Upper lobe of left lung (tissue), 6 donors: ENCODE results near the gene CNTN6. TPM values are rescaled to one million over a fixed set of nuclear protein-coding genes. Genes with fewer than 3 reads are reported as not detected.
"Not testable (repeated sequence)": the region's sequence is repeated elsewhere in the genome, so short reads cannot be mapped to it uniquely, and the experiment has no call there.

ENCODE experiments used
- ATAC-seq, 2 donors: fragments of 200-7000 bp; cut with Tn5 transposase; one replicate each; pipeline ENCODE4 v1.9.1; 2022; ENCODE audit warnings: mild to moderate bottlenecking in 2 of 2, moderate library complexity in 2 of 2; ENCODE audit not compliant: low FRiP score in 2 of 2
- DNase-seq, 2 donors: peaks; one replicate each; pipeline ENCODE4 v3.0.0-alpha.2; 2019 to 2020
- H3K27ac ChIP-seq, 4 donors: fragments of 200-600 bp; sonication (generic); one replicate each; pipeline ENCODE4 v1.5.1; 2016 to 2019
- H3K27me3 ChIP-seq, 4 donors: fragments of 200-600 bp; sonication (generic); one replicate each; pipeline ENCODE4 v1.5.1; 2017 to 2019
- H3K36me3 ChIP-seq, 4 donors: fragments of 200-600 bp; sonication (generic); one replicate each; pipeline ENCODE4 v1.5.1; 2016 to 2019
- H3K4me1 ChIP-seq, 4 donors: fragments of 200-600 bp; sonication (generic); one replicate each; pipeline ENCODE4 v1.5.1; 2018 to 2019
- H3K4me3 ChIP-seq, 4 donors: fragments of 200-600 bp; sonication (generic); one replicate each; pipeline ENCODE4 v1.5.1; 2017 to 2019; ENCODE audit warnings: mild to moderate bottlenecking in 2 of 4, moderate library complexity in 1 of 4
- H3K9me3 ChIP-seq, 4 donors: fragments of 200-600 bp; sonication (generic); one replicate each; pipeline ENCODE4 v1.5.1; 2018 to 2019
- CTCF ChIP-seq, 6 experiments: fragments of 450-650 bp in 4 of 6; fragments of 200-600 bp in 2 of 6; sonication (generic) in 2 of 6; IDR thresholded peaks; one replicate each; pipeline ENCODE4 v1.5.1; 2016 to 2019; ENCODE audit warnings: antibody characterized with exemption in 6 of 6
- EP300 ChIP-seq, 4 donors: sonication (generic); formaldehyde crosslinking; IDR thresholded peaks; one replicate each; pipeline ENCODE4 v1.5.1; 2017; ENCODE audit warnings: antibody characterized with exemption in 4 of 4, control low read depth in 2 of 4
- POLR2A ChIP-seq, 4 donors: fragments of 450-650 bp; IDR thresholded peaks; one replicate each; pipeline ENCODE4 v1.5.1; 2016 to 2017; ENCODE audit warnings: antibody characterized with exemption in 4 of 4, mild to moderate bottlenecking in 2 of 4
- POLR2AphosphoS5 ChIP-seq, 2 donors: sonication (generic); formaldehyde crosslinking; IDR thresholded peaks; one replicate each; pipeline ENCODE4 v1.5.1; 2017; ENCODE audit warnings: antibody characterized with exemption in 2 of 2
- WGBS, 2 donors: methylation state at CpG; one replicate each; pipeline ENCODE4 v1.1.5; 2017 to 2018; 5-methylcytosine and 5-hydroxymethylcytosine counted together
- total RNA-seq, 6 donors: library from RNA; depleted of rRNA in 4 of 6; stranded (reverse); fragments of >200 nt in 4 of 6; gene quantifications; one replicate each; pipeline versions ENCODE4 v1.1.0 to v1.2.1, GENCODE V29; 2016 to 2021
- donor health status: DM: no; HTN: no; CAD: no; lungs with moderate emphysema.
- donor health status: DM: no; HTN: yes; CAD: no; lungs with severe emphysema.

CNTN6 gene
- total RNA-seq, 6 donors from 2014 or later = 5.6 to 29.3 (median 9.6) TPM

GRCh38 chr3:1374471-1374870 is 281.6 kb downstream of the CNTN6 start:
- ATAC-seq (no peak), DNase-seq (no peak)
- no peaks in the 10 kb centered on the region for H3K4me1 ChIP-seq
- no peak overlapping the region for H3K27ac ChIP-seq
- TF ChIP-seq EP300 (IDR thresholded peaks at IDR 0.05) (no peak), POLR2AphosphoS5 (IDR thresholded peaks at IDR 0.05) (no peak)
- no peaks in the 10 kb centered on the region for H3K27me3 ChIP-seq
- H3K9me3 ChIP-seq = no peaks in the 10 kb centered on the region
- WGBS, 2 donors = 67 to 74% methylated on average over 2 of the region's 2 CpGs
- no peaks in the 10 kb centered on the region for H3K36me3 ChIP-seq
- H3K4me3 ChIP-seq = no peak overlapping the region

DNA sequence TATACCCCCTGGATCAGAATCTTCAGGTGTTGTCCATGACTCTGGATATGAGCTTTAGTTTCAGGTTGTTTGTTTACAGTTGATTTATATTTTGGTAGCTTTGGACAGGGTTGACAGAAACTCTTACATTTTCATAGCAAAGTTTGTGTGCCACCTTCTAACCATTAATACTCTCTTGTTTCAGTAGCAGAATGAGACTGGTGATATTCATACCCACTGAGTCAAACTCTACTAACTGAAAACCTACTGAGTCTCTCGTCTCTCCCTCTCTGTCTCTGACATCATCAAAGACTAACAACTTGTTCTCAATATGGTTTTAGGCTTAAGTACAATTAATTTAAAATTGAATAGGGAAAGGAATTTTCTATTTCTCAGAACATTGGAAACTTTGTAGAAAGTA is 282.3 kb downstream of the CNTN6 start:
- WGBS, 2 donors = 71% methylated on average over 1 of the region's 1 CpG
- ATAC-seq (no peak), DNase-seq (no peak)
- no peak for TF ChIP-seq EP300 (IDR thresholded peaks at IDR 0.05)
- no peak for TF ChIP-seq POLR2A (IDR thresholded peaks at IDR 0.05)
- no peak for TF ChIP-seq POLR2AphosphoS5 (IDR thresholded peaks at IDR 0.05)
- no peak for TF ChIP-seq CTCF (IDR thresholded peaks at IDR 0.05)
- Histone ChIP-seq H3K27me3 (no peaks in the 10 kb centered on the region), H3K36me3 (no peaks in the 10 kb centered on the region), H3K4me1 (no peaks in the 10 kb centered on the region), H3K9me3 (no peaks in the 10 kb centered on the region), H3K27ac (no peak overlapping the region), H3K4me3 (no peak overlapping the region)

DNA sequence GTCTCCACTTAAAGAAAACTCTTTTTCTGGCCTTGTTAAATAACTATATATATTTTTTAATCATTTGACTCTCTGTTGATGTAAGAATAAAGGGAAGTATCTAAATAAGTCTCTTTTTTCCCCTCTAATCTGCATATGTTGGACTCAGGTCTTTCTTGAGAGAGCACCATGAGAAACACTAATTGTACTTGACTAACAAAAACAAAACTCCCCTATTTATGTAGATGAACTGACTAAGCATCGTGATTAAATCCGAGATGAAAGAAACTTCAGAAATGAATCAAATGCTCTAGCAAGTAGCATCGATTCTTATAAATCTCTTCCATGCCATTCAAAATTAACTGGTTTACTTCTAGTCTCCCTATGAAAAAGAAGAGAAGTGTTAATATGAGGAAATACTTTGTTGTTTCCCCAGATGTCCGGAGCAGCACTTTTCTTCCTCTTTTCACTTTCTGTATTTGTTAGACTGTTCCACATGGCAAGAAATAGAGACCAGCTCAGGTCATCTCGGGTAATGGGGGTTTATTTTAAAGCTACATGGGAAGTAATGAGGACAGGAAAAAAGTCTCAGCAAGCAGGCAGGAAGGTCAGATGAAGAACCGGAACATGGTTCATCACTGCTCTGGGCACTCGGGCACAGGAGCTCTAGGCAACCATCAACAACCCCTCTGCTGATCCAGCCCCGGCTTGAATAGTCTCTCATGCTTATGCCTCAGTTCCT is 288.3 kb downstream of the CNTN6 start:
- peak in 1 of 2 donors; percentile 68 for ATAC-seq
- no peak for TF ChIP-seq EP300 (IDR thresholded peaks at IDR 0.05)
- no peak for TF ChIP-seq CTCF (IDR thresholded peaks at IDR 0.05)
- H3K9me3 ChIP-seq = no peaks in the 10 kb centered on the region
- no peaks in the 10 kb centered on the region for H3K27me3 ChIP-seq
- H3K36me3 ChIP-seq = no peaks in the 10 kb centered on the region
- H3K4me1 ChIP-seq = no peaks in the 10 kb centered on the region
- H3K27ac ChIP-seq = no peak overlapping the region
- H3K4me3 ChIP-seq = no peak overlapping the region
- DNase-seq = no peak
- WGBS, 2 donors = 62 to 65% methylated on average over 8 of the region's 8 CpGs

- no peak overlapping the region for H3K27ac ChIP-seq
- H3K27me3 ChIP-seq = no peaks in the 10 kb centered on the region
- no peak for TF ChIP-seq POLR2AphosphoS5 (IDR thresholded peaks at IDR 0.05)
- DNase-seq = no peak
- H3K4me1 ChIP-seq = no peaks in the 10 kb centered on the region
- WGBS, 2 donors = 67 to 76% methylated on average over 5 of the region's 5 CpGs
- H3K4me3 ChIP-seq = no peak overlapping the region
- no peaks in the 10 kb centered on the region for H3K9me3 ChIP-seq
- ATAC-seq = no peak
- no peaks in the 10 kb centered on the region for H3K36me3 ChIP-seq
Measured at GRCh38 chr3:1381647-1382036, 288.8 kb downstream of the CNTN6 start.

DNA sequence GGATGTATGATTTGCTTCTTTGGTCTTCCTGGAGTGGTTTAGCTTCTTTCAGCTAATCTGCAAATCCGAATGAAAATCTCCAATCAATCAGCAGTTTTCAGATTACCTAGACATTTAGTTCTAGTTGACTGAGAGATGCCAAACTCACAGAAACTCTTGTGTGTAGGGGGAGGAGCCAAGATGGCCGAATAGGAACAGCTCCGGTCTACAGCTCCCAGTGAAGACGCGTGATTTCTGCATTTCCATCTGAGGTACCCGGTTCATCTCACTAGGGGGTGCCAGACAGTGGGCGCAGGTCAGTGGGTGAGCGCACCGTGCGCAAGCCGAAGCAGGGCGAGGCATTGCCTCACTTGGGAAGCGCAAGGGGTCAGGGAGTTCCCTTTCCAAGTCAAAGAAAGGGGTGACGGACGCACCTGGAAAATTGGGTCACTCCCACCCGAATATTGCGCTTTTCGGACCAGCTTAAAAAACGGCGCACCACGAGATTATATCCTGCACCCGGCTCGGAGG is 294.6 kb downstream of the CNTN6 start:
- H3K36me3 ChIP-seq, H3K9me3 ChIP-seq, ATAC-seq, H3K27me3 ChIP-seq, H3K4me3 ChIP-seq, H3K27ac ChIP-seq, H3K4me1 ChIP-seq: not testable (repeated sequence)
- DNase-seq = peak in 1 of 2 donors; percentile 45
- WGBS, 2 donors = 87 to 91% methylated on average over 12 to 23 of the region's 23 CpGs

GRCh38 chr3:1394188-1394587 is 301.4 kb downstream of the CNTN6 start:
- ATAC-seq (peak in 1 of 2 donors; percentile 34), DNase-seq (peak in 1 of 2 donors; percentile 68)
- no peak overlapping the region for H3K4me3 ChIP-seq
- H3K27ac ChIP-seq = no peak overlapping the region
- 93 to 94% methylated on average over 16 to 19 of the region's 19 CpGs for WGBS, 2 donors
- no peaks in the 10 kb centered on the region for H3K9me3 ChIP-seq
- no peaks in the 10 kb centered on the region for H3K27me3 ChIP-seq
- no peak for TF ChIP-seq CTCF (IDR thresholded peaks at IDR 0.05)
- TF ChIP-seq EP300 (IDR thresholded peaks at IDR 0.05) = no peak
- TF ChIP-seq POLR2A (IDR thresholded peaks at IDR 0.05) = no peak
- no peak for TF ChIP-seq POLR2AphosphoS5 (IDR thresholded peaks at IDR 0.05)
- H3K36me3 ChIP-seq = no peaks in the 10 kb centered on the region
- H3K4me1 ChIP-seq = no peaks in the 10 kb centered on the region
